HG02870 (cell line): ENCODE results near the gene BSG.

Source experiments
- ATAC-seq: cut with Tn5 transposase; IDR thresholded peaks from one replicate; pipeline ENCODE4 v1.9.1; 2021; ENCODE audit warnings: mild to moderate bottlenecking, moderate library complexity; ENCODE audit not compliant: unreplicated experiment

BSG gene

GRCh38 chr19:570937-571565 lies 1.3 kb upstream of the BSG start:
- no peak for ATAC-seq

- ATAC-seq: no peak
Measured at GRCh38 chr19:571566-571974, 826 bp upstream of the BSG start.

DNA sequence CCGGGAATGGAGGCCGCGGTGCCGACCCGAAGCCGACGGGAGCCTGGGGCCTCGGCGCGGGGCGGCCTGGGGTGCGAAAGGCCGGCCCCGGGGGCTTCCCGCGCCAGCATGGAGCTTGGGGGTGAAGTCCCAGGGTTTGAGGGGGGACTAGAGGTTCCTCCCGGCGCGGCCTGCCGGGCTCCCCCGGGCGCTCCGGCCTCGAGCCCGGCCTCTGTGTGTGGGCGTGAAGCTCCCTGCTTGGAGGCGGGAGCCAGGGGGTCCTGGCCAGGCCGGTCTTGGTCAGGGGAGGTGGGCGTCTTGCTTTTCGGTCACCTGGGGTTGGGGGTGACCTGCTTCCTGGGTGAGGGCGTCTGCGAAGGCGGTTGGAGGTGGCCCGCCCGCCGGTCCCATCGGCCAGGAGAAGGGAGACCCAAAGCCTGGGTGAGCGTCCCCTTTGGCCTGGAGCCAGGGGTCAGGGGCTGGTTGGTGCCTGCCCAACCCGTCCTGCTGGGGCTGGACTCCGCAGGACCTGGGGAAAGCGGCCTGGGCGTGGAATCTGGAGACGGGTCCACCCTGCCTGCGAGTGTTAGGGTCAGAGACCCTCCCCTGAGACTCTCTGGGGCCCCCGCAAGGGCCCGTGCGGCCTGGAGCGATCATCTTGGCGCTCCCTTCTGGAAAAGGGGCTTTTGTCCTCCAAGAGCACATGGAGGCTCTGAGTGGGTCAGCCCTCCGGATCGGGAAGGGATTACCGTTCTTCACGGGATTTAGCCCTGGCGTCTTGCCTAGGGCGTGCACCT lies 535 bp downstream of the BSG start:
- ATAC-seq: peak; percentile 24

GRCh38 chr19:573519-573825 lies 1.1 kb downstream of the BSG start:
- no peak for ATAC-seq

- no peak for ATAC-seq
Measured at GRCh38 chr19:574658-575526, 2.5 kb downstream of the BSG start.

DNA sequence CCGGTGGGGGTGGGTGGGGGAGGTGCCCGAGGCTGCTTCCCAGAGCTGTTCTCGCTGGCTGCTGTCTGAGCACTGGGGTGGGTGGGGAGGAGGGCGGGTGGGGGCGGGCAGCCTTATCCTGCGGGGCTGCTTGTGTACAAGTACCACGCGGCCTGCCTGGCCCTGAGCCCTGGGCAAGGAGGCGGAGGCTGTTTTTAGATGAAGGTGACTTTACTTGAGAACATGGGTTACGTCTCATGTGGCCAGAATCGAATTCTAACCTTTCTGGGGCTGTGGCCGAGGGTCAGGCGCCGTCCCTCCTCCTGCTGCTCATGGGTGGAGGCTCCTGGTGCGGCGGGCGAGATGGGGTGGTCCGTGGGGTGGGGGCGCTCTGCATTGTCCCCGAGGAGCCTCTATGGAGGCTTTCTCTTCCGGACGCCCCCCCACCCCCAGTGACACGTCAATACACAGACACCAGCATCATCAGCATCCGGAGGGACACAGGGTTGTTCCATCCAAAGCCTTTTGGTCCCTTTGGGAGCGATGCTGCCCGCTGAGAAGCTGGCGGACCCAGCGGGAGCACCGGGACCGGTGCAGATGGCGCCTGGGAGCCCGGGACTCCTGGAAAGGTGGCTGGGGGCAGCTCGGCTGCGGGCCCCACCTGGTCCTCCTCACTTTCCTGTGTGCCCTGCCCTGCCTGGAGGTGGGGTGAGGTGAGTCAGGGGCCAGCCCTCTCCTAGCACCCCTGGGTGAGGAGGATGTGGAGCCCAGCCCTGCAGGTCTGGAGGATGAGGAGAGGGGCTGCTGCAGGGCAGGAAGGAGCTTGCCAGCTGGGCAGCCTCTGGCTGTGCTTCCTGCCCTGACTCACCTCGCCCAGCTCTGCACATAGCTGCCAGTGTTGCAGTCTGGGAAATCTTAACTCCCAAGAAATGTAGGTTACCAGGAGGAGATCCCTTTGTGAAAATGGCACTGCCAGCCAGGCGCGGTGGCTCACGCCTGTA lies 3.4 kb downstream of the BSG start:
- no peak for ATAC-seq

DNA sequence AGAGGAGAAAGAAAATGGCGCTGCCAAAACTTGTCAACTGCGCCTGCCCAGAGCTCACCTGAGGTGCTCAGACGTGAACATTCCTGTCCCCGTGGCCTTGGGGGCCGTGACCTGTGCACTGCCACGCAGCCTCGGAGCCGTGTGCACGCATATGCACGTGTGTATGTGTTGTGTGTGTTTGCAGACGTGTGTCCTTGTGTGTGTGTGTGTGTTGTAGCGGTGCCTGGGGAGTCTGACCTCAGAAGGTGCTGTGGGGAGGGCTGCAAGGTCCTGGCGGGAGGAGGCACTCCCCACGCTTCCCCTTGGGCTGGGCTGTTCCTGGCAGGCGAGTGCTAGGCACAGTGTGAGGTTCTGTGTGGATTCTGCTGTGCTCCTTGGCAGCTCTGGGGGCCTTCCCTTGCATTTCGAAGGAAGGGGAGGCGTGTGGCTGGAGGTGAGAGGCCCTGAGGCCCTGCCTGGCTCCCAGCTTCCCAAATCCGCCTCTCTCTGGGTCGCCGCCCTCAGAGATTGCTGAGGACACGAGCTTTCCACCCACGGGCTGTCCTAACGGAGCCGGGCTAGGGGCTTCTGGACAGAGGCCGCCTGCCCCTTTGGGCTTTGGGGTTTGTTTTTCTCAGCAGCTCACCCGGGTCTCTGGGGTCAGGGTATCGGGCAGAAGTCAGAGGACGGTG lies 4.5 kb downstream of the BSG start:
- ATAC-seq: no peak

DNA sequence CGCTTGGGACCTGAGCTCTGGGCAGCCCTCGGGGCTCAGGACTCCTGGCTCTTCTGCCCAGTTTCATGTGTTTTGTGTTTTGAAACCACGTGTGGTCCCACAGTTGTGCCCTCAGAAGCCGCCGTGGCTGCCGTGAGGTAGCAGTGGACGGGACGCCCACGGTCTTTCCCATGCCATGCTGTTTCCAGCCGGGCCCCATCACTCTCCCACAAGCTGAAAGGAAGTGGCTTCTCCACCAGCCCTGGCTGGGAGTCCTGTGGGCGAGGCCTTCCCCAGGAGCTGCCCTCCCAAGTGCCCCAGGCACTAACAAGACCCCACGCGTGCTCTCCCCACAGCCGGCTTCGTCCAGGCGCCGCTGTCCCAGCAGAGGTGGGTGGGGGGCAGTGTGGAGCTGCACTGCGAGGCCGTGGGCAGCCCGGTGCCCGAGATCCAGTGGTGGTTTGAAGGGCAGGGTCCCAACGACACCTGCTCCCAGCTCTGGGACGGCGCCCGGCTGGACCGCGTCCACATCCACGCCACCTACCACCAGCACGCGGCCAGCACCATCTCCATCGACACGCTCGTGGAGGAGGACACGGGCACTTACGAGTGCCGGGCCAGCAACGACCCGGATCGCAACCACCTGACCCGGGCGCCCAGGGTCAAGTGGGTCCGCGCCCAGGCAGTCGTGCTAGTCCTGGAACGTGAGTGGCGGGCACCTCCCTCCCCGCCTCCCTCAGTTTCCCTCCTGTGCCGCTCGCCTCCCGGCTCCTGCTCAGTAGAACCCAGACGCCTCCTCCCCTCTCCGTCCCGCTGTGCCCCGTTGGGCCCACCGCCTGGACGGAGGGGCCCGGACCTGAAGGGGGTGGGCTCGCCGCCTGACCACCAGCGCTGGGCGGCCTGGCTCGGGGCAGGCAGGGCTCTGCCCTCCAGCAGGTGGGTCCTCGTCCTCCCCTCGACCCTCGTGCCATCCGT lies 5.3 kb downstream of the BSG start:
- no peak for ATAC-seq

DNA sequence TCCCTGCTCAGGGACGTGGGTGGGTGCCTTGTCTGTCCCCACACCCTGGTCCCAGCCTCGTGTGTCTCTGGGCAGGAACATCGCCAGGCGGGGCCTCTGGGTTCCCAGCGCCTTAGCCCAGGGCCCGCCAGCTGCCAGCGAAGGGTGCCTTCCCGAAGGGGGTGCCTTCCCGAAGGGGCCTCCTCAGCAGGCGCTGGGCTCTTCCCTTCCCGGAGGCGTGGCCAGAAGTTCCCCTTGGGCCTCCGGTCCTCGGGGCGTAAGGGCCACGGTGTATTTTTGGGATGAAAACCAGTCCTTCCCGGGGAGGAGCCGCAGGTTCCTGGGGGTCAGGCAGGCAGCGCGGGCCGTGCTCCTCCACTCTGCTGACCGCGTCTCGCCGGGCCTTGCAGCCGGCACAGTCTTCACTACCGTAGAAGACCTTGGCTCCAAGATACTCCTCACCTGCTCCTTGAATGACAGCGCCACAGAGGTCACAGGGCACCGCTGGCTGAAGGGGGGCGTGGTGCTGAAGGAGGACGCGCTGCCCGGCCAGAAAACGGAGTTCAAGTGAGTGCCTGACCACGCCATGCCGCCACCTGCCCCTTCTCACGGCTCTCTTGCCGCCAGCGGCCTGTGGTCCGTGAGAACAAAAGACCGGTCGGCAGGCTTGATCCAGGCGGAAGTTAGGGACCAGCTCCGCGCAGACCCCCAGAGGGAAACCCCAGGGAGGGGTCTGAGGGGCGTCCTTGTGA lies 6.9 kb downstream of the BSG start:
- no peak for ATAC-seq

DNA sequence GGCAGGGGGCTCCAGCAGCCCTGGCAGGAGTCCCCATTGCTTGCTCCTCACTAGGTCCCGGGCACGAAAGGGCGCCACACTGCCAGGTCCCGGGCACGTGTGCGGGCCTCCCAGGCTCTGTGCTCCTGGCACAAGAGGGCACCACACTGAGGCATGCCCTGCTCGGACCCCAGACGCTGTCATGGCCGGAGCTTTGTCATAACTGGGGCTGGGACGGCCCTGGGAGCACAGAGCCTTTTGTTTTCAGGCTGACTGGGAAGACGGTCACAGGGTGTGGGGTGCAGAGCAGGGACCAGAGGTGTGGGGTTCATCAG lies 7.4 kb downstream of the BSG start:
- no peak for ATAC-seq

DNA sequence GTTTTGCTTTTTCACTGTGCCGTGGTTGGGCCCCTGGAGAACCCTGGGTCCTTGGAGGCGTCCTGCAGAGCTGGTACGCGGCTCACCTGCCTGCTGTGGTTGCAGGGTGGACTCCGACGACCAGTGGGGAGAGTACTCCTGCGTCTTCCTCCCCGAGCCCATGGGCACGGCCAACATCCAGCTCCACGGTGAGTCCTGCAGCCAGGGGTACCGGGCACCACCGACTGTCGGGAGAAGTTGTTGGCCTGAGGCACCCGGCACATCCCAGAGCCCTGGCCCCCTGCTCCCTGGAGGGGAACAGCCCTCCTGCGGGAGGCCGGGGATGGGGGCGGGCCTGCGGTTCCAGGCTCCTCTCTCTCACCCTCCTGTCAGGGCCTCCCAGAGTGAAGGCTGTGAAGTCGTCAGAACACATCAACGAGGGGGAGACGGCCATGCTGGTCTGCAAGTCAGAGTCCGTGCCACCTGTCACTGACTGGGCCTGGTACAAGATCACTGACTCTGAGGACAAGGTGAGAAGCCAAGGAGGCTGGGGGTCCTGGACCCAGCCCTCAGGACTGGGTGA lies 8.0 kb downstream of the BSG start:
- ATAC-seq: no peak

DNA sequence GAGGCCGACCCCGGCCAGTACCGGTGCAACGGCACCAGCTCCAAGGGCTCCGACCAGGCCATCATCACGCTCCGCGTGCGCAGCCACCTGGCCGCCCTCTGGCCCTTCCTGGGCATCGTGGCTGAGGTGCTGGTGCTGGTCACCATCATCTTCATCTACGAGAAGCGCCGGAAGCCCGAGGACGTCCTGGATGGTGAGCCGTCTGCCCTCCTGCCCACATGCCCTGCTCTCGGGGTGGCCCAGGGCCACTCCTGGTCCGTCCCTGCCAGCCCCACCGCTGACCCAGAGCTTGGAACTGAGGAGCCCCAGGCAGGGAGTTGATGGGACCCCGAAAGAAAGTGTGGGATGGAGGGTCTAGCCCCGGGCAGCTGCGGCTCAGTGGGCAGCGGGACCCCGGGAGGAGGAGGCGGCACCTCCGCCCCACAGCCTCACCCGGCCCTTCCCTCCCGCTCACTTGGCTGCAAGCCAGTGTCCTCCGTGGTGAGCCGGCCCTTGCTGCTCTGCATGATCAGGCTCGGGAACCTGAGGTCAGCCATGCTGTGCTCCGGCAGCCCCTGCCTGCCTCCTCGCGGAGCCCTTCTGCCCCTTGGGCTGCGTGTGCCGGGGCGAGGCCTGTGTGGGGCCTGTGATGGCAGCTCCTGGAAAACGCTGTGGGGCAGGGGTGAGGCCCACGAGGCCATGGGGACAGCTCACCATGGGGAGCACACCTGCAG lies 9.2 kb downstream of the BSG start:
- no peak for ATAC-seq

- ATAC-seq: no peak
Measured at GRCh38 chr19:582497-583197, 10.3 kb downstream of the BSG start.

- no peak for ATAC-seq
Measured at GRCh38 chr19:583198-583967, 11.0 kb downstream of the BSG start.

DNA sequence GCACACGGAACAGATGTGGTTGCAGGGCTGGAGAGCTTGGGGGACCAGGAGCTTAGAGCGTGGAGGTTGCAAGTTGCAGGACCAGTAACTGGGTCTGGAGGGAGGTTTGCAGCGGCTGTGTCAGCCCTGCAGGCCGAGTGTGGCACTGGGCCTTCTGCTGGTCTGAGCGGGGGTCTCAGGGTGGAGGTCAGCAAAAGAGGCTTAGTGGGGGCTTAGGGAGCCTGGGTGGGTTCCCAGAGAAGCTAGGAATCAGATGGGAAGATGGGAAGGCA lies 11.5 kb downstream of the BSG start:
- ATAC-seq: no peak

DNA sequence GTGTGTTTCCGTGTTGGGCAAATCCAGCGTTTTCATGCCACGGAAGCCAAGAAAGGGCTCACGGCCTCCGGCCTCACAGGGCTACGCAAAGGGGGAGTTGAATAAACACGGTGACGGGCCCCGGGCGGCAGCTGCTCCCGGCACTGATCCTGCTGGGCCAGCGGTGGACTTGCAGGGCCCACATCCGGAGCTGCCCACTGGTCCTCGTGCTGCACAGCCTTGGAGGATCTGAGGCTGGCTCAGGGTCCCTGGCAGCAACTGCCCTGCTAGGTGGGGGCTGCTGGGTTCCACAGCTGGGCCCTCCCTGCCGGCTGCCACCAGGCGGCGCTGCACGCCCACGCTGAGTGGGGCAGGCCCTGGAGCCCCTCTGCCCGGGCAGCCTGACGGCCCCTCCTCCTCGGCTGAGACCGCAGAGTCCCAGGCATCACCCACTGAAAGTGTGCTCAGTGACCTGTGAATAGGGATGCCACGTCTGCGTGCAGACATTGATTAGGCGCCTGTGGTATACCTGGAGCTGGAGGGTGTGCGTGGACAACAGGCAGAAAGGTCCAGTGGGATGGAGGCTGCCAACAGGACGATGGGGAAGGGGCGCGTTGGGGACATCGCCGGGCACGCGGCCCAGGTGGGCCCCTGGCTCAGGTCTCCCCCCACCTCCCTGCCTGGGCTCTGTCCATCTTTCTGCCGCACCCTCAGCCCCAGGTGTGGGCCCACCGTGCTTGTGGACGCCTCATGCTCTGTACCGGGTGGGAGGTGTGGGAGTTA lies 12.0 kb downstream of the BSG start:
- ATAC-seq: no peak
